Duodenal mucosa (tissue), 2 donors: Measurements from ENCODE around the gene ZBTB7A.

Experiments used
- H3K27ac ChIP-seq: one replicate; pipeline ENCODE4 v1.7.0; 2013; ENCODE audit warnings: low read depth, low read length
- H3K27me3 ChIP-seq, 2 donors: one replicate each; pipeline ENCODE4 v1.7.0; 2013; ENCODE audit warnings: low read length in 2 of 2, control low read depth in 1 of 2; ENCODE audit not compliant: insufficient read depth in 2 of 2, control insufficient read depth in 1 of 2
- H3K36me3 ChIP-seq, 2 donors: one replicate each; pipeline ENCODE4 v1.7.0; 2013; ENCODE audit warnings: low read length in 2 of 2, control low read depth in 1 of 2; ENCODE audit not compliant: insufficient read depth in 2 of 2, control insufficient read depth in 1 of 2
- H3K4me1 ChIP-seq, 2 donors: one replicate each; pipeline ENCODE4 v1.7.0; 2013; ENCODE audit warnings: low read length in 2 of 2, control low read depth in 1 of 2; ENCODE audit not compliant: insufficient read depth in 2 of 2, control insufficient read depth in 1 of 2
- H3K4me3 ChIP-seq, 2 donors: one replicate each; pipeline ENCODE4 v1.7.0; 2013; ENCODE audit warnings: low read length in 2 of 2, low read depth in 1 of 2
- H3K9ac ChIP-seq, 2 donors: one replicate each; pipeline ENCODE4 v1.7.0; 2013; ENCODE audit warnings: low read length in 2 of 2, low read depth in 1 of 2
- H3K9me3 ChIP-seq, 2 donors: one replicate each; pipeline ENCODE4 v1.7.0; 2013; ENCODE audit warnings: low read length in 2 of 2, control low read depth in 1 of 2; ENCODE audit not compliant: control insufficient read depth in 1 of 2

The ZBTB7A gene

DNA sequence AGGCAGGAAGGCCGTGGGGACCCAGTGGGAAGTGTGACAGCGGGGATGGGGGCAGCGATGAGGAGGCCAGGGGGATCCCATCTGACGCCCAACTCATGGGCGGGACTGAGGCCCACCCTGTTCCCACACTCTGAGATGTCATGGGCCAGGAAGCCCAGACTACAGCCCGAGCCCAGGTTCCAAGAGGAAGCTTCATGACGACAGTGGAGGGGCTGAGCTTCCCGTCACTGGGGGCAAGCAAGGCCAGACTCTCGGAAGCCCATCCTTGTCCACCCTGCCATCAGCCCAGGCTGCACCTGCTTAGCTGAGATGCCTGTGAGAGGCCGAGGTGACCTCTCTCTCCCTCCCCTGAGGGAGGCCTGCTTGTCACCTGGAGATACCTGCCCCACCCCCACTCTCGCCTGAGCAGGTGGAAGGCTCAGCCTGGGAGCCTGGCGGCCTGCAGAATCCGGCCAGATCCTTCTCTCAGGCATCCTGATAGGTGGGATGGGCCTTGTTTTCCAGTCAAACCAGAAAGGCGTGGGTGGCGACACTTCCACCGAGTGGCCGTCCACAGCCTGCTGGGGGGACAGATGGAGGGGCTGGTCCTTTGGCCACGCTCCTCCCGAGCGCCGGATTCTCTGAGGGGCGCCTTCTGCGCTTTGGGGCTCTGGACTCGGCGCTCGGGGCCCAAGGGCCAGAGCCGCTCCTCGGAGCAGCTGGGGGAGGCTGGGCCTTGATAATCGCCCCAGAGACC lies 4.8 kb downstream of the ZBTB7A start:
- peaks cover 0 to 6% of the 10 kb centered on the region in 2 donors for H3K36me3 ChIP-seq
- peak overlapping the region; percentile 76 to 78 for H3K4me3 ChIP-seq
- H3K9me3 ChIP-seq: no peaks in the 10 kb centered on the region
- H3K27ac ChIP-seq: peak overlapping the region; percentile 98
- no peaks in the 10 kb centered on the region for H3K27me3 ChIP-seq
- peaks cover 56 to 64% of the 10 kb centered on the region in 2 donors for H3K4me1 ChIP-seq
- peak overlapping the region; percentile 89 to 97 for H3K9ac ChIP-seq

DNA sequence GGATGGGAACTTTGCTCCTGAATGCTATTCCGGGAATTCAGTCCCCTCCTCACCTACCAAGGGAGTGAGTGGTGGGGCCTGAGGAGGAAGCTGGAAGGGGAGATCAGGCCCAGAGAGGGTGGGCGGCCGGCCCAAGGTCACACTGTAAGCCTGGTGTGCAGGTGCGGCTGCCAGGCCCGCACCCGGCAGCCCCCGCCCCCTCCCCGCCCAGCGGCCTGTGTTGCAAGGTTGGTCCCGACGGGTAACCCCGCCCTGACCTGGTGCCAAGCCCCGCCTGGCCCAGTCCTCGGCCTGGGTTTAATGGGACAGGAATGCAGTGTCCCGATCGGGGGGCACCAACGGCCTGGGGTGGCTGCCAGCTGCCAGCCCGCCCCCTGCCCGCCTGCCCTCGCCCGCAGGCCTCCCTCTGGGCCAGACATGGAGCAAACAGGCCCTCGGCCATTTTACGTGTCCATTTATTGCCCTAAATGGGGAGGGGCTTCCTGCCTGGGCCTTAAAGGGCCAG lies 5.5 kb downstream of the ZBTB7A start:
- Histone ChIP-seq H3K36me3 (peaks cover 0 to 6% of the 10 kb centered on the region in 2 donors), H3K4me1 (peaks cover 56 to 64% of the 10 kb centered on the region in 2 donors), H3K4me3 (peak overlapping the region; percentile 76 to 78), H3K27ac (peak overlapping the region; percentile 98), H3K9ac (peak overlapping the region; percentile 89 to 97), H3K9me3 (no peaks in the 10 kb centered on the region), H3K27me3 (no peaks in the 10 kb centered on the region)

DNA sequence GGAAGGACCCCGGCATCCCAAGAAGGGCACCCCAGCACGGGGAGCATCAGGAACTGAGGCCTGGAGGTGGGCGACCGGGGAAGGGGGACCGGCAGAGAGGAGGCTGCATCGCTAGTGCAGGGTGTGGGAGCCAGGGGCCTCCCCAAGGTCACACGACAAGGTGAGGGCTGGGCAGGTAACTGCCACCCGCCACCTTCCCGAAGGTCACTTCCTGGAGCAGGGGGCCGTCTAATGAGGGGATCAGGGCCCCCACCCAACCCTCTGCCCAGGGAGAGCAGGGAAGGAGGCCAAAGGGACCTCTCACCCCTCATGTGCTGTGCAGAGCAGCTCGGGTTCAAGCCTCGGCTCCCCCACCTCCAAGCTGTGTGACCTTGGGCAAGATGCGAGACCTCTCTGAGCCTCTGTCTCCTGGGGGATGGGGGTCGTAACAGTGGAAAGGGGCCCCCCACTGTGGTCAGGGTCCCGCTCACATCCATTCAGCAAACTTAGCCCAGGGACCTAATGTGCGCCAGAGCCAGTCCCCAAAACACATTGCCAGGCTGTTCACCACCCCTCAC lies 6.0 kb downstream of the ZBTB7A start:
- H3K4me3 ChIP-seq: peak overlapping the region; percentile 76 to 78
- H3K27me3 ChIP-seq: no peaks in the 10 kb centered on the region
- peak overlapping the region; percentile 65 to 97 for H3K9ac ChIP-seq
- H3K36me3 ChIP-seq: peaks cover 0 to 6% of the 10 kb centered on the region in 2 donors
- H3K9me3 ChIP-seq: no peaks in the 10 kb centered on the region
- peaks cover 60 to 70% of the 10 kb centered on the region in 2 donors for H3K4me1 ChIP-seq
- H3K27ac ChIP-seq: peak overlapping the region; percentile 98

DNA sequence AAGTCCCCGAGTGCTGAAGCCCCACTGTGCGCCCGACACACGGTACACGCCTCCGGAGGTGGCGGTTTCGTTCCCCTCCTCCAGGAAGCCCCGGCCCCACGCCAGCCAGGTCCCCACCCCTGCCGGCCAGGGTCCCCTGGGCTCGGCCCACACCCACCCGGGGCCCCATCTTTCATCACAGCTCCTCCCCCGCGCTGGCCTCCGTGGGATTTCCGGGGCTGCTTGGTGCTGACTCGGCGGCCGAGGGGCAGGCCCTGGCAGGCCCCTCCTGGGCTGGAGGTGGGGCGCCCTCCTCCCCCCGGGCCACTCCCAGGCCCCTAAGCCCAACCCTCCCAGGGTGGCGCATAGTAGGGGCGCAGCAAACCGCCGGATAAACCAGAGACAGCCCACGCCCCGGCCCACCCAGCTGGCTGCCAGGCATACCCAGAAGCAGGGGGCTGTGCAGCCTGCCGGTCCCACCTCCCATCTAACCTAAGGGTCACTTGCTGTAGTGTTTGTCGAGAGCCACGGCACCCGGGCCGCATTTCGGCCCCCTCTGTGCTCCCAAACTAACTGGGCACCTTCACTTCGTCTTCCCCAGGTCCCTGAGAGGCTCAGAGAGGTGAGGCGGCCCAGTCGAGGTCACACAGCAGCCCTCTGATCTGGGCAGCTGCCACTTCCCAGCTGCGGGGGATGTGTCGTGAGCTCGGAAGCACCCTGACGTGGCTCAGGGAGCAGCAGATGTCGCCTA lies 6.6 kb downstream of the ZBTB7A start:
- Histone ChIP-seq H3K9me3 (no peaks in the 10 kb centered on the region), H3K27me3 (no peaks in the 10 kb centered on the region), H3K4me3 (peak overlapping the region; percentile 76 to 78), H3K36me3 (peaks cover 0 to 8% of the 10 kb centered on the region in 2 donors), H3K4me1 (peaks cover 61 to 73% of the 10 kb centered on the region in 2 donors), H3K27ac (peak overlapping the region; percentile 98), H3K9ac (peak overlapping the region; percentile 89 to 97)

DNA sequence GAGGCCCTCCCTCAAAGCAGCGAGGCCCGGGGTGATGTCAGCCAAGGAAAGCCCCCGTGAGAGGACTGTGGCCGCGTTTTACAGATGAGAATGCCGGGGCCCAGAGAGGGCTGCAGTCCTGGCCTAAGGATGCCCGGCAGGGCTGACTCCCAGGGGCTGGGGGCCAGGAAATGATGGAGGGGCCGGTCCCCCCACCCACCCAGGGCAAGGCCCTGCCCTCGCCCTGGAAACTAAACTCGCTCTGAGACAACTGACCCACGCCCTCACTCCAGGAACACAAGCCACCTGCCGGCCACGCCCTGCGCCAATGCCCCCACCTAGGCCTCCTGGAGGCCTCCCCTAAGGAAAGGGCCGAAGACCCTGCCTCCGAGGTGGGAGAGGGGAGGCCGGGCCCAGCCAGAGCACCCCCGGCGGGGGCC lies 7.2 kb downstream of the ZBTB7A start:
- Histone ChIP-seq H3K27me3 (no peaks in the 10 kb centered on the region), H3K27ac (peak overlapping the region; percentile 98), H3K4me1 (peaks cover 61 to 77% of the 10 kb centered on the region in 2 donors), H3K36me3 (peaks cover 0 to 13% of the 10 kb centered on the region in 2 donors), H3K4me3 (peak overlapping the region; percentile 57 to 68), H3K9me3 (no peaks in the 10 kb centered on the region), H3K9ac (peak overlapping the region; percentile 89 to 97)

DNA sequence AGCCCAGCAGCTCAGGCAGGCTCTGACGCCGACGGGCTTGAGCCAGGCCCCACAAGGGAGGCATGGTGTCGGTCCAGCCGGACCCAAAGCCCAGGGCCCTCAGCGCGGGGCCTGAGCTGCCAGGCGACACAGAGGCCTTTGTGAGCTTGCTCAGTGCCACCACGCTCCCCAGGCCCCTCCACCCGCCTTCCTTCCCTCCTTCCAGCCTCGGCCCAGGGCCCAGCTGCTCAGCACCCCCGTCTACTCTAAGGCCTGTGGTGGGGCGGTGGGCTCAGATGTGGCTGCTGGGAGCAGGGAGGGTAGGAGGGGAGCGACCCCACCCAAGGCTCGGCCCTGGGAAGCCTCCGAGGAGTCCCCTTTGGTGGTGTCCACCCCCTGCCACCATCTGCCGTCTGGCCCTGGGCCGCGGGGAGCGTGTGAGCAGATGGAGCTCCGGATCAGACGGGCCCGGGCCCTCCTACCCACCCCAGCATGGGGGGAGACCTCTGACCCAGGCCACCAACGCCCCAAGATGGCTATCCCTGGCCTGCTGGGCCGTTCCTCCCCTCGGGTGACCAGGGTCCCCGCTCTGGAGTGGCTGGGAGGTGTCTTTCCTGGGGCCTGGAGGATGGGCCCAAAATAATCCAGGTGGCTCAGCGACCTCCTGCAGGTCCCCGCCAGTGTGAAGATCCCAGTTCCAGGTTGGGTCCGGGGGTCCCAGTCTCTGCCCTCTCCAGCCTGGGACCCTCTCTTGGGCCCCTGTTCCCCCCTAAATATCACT lies 7.8 kb downstream of the ZBTB7A start:
- H3K9ac ChIP-seq: peak overlapping the region; percentile 89 to 97
- H3K4me1 ChIP-seq: peaks cover 62 to 77% of the 10 kb centered on the region in 2 donors
- H3K9me3 ChIP-seq: no peaks in the 10 kb centered on the region
- no peaks in the 10 kb centered on the region for H3K27me3 ChIP-seq
- peak overlapping the region; percentile 57 to 68 for H3K4me3 ChIP-seq
- H3K27ac ChIP-seq: peak overlapping the region; percentile 98
- H3K36me3 ChIP-seq: peaks cover 3 to 15% of the 10 kb centered on the region in 2 donors

DNA sequence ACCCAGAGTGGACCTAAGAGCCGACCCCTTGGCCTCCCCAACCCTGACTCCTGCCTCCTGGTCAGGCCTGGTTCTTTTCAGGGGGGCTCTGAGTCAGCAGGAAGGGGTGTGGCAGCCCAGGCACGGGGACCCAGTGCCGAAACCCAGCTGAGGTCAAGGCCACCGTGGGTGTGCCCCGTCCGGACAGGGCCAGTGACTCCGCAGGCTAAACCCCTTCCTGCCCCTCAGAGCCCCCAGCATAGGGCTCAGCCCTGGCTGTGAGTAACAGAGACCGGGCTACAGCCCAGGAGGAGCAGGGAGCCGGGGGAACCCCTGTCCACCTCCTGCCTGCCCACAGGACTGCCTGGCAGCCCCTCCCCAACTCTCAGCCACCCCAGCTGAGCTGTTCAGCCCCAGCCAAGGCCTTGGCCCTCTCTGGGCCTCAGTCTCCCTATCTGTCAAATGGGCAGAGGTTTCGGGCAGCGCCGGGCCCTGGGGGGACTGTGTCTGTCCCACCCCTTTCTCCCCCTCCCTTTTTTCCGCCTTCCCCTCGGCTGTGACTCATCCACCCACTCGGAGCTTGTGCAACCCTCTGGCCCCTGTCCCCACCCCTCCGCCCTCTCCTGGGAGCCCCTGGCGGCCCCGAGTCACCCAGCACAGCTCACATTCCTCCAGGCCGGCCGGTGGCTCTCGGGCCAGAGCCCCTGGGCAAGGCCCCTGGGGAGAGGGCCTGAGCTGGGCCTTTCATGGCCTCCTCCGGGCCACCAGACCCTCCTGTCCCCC lies 8.6 kb downstream of the ZBTB7A start:
- no peaks in the 10 kb centered on the region for H3K27me3 ChIP-seq
- peak overlapping the region; percentile 57 to 68 for H3K4me3 ChIP-seq
- peaks cover 65 to 77% of the 10 kb centered on the region in 2 donors for H3K4me1 ChIP-seq
- H3K36me3 ChIP-seq: peaks cover 10 to 20% of the 10 kb centered on the region in 2 donors
- H3K9me3 ChIP-seq: no peaks in the 10 kb centered on the region
- peak overlapping the region; percentile 98 for H3K27ac ChIP-seq
- peak overlapping the region; percentile 89 to 97 for H3K9ac ChIP-seq

DNA sequence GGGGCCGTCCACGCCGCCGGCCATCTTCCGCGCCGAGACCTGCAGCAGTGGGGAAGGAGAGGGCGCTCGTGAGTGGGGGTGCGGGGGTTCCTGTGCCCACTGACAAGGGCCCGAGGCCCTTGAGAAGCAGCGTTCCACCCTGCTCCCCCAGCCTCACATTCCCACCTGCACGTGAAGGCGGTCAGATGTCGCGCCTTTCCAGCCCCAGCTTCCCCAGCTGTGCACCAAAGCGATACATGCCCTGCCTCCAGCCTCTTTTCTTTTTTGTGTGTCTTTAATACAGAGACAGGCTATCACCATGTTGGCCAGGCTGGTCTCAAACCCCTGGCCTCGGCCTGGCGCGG lies 11.5 kb downstream of the ZBTB7A start:
- Histone ChIP-seq H3K9me3 (no peaks in the 10 kb centered on the region), H3K27me3 (no peaks in the 10 kb centered on the region), H3K36me3 (peaks cover 16 to 26% of the 10 kb centered on the region in 2 donors), H3K4me3 (no peak overlapping the region), H3K9ac (no peak overlapping the region), H3K27ac (no peak overlapping the region), H3K4me1 (peaks cover 56 to 62% of the 10 kb centered on the region in 2 donors)
